HG02885 (cell line): ENCODE results near the gene WDR90.

Source experiments
- ATAC-seq: cut with Tn5 transposase; IDR thresholded peaks from one replicate; pipeline ENCODE4 v1.9.1; 2021; ENCODE audit warnings: mild to moderate bottlenecking; ENCODE audit not compliant: unreplicated experiment, poor library complexity

Gene WDR90

GRCh38 chr16:648781-649589 is at the start of gene WDR90:
TSS of gene WDR90 (plus strand) at chr16:649365. CDS start at chr16:649417, 52 bp downstream.
- peak; percentile 79 for ATAC-seq

DNA sequence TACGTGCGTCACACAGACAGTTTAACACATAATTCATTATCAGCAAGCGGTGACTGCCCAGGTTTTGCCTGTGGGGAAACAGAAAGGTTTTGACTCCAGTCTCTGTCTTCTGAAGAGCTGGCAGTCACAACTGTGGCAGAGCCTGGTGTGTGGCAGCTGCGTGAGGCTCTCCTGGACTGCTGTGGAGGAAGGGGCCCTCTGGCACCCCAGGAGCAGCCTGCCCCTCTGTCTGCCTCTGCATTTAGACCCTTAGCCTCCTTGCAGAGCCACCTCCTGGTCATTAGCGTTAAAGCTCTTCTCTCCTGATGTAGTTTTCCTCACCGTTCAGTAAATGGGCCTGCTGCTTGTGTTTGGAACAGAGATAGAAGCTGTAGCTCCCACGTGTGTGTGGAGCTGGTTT is 48.4 kb upstream of the WDR90 start:
- no peak for ATAC-seq

- no peak for ATAC-seq
These were observed 45.2 kb upstream of the WDR90 start for GRCh38 chr16:603933-604332.

GRCh38 chr16:606656-607307 is 42.4 kb upstream of the WDR90 start:
- ATAC-seq = no peak

- ATAC-seq = no peak
These were observed 41.1 kb upstream of the WDR90 start for GRCh38 chr16:608019-608418.

- no peak for ATAC-seq
These were observed 39.8 kb upstream of the WDR90 start for GRCh38 chr16:609316-609715.

- ATAC-seq = no peak
These were observed 39.2 kb upstream of the WDR90 start for GRCh38 chr16:609984-610383.

DNA sequence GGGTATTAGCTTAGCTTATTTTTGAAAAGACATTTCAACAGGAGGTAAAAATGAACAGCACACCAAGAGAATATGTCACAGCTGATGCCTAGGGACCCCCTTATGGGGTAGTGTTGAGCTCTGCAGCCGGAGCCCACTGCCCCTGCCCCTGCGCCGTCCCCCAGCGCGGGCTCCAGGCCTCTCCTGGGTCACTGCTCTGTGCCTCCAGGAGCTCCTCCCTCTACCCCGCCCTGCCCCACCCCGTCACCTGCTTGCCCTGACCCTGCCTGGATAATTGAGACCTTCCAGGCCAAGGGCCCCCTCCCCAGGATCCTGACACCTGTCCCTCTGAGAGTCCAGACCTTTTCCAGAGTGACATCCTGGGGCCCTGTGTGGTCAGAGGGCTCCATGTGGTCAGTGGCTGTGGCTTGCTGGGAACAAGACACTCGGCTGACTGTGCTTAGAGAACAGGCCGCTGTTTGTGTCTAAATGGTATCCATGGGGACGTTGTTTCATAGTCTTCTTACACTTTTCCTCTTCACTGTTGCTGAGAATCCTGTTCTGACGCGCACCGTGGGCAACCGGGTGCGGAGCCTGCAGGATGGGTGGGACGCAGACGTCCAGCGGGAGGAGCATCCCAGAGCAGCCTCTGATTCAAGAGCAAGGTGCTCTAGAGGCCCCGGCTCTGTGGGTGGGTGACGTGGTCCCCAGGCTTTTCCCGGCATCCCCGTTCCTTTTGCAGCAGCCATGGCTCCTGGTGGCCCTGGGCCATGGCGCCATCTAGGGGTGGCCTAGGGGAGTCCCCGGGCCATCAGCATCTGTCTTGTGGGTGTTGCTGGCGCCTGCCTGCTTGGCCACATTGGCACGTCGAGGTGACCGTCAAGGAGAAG is 38.4 kb upstream of the WDR90 start:
- ATAC-seq = no peak

DNA sequence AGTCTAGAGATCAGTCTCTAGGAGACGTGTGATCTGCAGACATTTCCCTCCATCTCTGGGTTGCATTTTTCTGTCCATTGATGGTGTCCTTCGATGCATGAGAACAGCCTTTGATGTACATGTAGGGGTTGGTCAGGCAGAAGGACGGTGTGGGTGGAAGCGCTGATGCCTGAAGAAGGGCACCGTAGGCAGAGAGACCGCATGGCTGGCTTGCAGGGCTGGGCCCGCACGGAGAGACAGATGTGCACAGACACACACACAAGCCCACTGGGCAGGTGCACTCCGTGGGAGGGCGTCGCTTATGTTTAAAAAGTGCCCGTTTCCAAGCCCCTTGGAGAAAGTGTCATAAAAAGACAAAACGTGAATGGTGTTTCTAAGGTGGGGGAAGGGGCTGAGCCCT is 34.0 kb upstream of the WDR90 start:
- ATAC-seq = no peak

GRCh38 chr16:616733-617586 is 32.2 kb upstream of the WDR90 start:
- no peak for ATAC-seq

GRCh38 chr16:617855-618254 is 31.3 kb upstream of the WDR90 start:
- ATAC-seq = no peak

GRCh38 chr16:619476-620100 is 29.6 kb upstream of the WDR90 start:
- ATAC-seq = no peak

GRCh38 chr16:620700-621525 is 28.3 kb upstream of the WDR90 start:
- no peak for ATAC-seq

DNA sequence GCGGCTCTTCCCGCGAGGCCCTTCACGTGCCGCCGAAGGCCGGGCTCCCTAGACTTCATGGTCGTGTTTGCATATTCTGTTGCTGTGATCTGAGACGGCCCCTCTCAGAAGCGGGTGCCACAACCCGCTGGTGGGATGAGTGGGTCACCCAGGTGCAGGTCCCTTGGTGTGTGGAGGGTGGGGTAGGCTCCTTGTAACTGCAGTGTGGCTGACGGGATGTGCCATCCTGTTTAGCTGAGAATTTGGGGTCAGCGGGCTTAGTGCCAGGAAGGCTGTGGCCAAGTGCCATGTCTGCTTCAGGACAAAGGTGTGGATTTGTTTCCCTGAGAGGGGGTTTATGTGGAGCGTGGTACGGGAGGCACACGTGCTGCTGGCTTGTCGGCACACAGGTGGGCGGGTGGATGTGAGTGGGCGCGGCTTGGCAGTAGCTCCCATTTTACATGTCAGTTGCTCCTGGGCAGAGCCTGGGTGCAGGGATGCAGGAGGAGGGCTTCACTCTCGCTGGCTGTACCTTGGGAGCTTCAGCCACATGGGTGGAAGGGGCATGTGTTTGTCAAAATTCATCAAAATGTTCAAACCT is 27.5 kb upstream of the WDR90 start:
- no peak for ATAC-seq

GRCh38 chr16:622920-623280 is 26.3 kb upstream of the WDR90 start:
- no peak for ATAC-seq

DNA sequence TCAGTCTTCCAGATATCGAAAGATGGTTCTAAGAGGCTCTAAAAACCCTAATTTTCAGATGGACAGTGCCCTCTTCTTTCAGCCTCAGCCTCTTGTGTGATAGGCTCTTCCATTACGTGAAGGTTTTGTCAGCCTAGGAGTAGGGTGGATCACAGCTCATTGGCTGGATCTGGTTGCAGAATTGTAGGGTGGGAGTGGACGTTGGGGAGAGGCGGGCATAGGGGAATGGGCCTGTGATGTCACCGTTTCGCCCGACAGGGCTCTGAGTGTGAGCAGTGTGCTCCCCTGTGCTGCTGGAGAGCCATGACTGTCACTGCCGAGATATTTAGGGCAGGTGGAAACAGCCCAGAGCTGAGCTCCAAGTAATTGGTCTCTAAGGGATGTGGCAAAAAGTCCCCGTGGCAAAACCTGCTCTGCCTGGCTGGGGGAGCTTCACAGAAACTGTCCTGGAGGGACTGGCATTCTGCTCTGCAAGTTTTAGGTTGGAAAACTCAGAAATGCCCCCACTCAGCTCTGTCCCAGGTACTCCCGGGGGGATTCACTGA is 24.6 kb upstream of the WDR90 start:
- no peak for ATAC-seq

- ATAC-seq = no peak
These were observed 23.8 kb upstream of the WDR90 start for GRCh38 chr16:625117-625976.
